ENCODE data around the gene ITGA1. TPM values are rescaled to one million over a fixed set of nuclear protein-coding genes. Genes with fewer than 3 reads are reported as not detected.

The ITGA1 gene
- polyA plus RNA-seq, 3 donors = 0.33 to 0.89 (median 0.79) TPM

GRCh38 chr5:52770287-52770939, 17.3 kb upstream of the ITGA1 start:
- peaks cover 2 to 8% (median 4%) of the 10 kb centered on the region in 3 donors for H3K27me3 Mint-ChIP-seq (ENCODE audit: low read depth in 3 of 3)
- Histone ChIP-seq H3K36me3 (replicated peaks in 1 of 2; ENCODE audit: control insufficient read depth in 1 of 2, insufficient read depth in 2 of 2, low read length in 2 of 2) (no peaks in the 10 kb centered on the region), H3K79me2 (ENCODE audit: insufficient read depth, low read length) (no peaks in the 10 kb centered on the region), H3K4me3 (replicated peaks in 1 of 3; ENCODE audit: low read depth in 2 of 3, low read length in 3 of 3) (no peak overlapping the region), H3K27me3 (ENCODE audit: control insufficient read depth in 2 of 2, insufficient read depth in 2 of 2, low read length in 2 of 2) (no peaks in the 10 kb centered on the region), H2AFZ (ENCODE audit: insufficient read depth, low read depth, low read length, poor library complexity, severe bottlenecking) (no peak overlapping the region), H3K4me2 (replicated peaks; ENCODE audit: extremely low read depth, low read length, poor library complexity, severe bottlenecking) (no peak overlapping the region), H4K20me1 (ENCODE audit: insufficient read depth, low read length) (no peaks in the 10 kb centered on the region), H3K9me3 (replicated peaks in 1 of 2; ENCODE audit: control insufficient read depth in 1 of 2, insufficient read depth in 1 of 2, low read length in 2 of 2) (no peaks in the 10 kb centered on the region), H3K27ac (ENCODE audit: low read depth in 1 of 2, low read length in 2 of 2) (no peak overlapping the region), H3K4me1 (ENCODE audit: control insufficient read depth in 1 of 2, insufficient read depth in 2 of 2, low read length in 2 of 2) (no peaks in the 10 kb centered on the region), H3K9ac (ENCODE audit: insufficient read depth, low read length, poor library complexity, severe bottlenecking) (no peak overlapping the region)
- peaks cover 0 to 3% (median 0%) of the 10 kb centered on the region in 7 donors for H3K9me3 Mint-ChIP-seq
- peaks cover 15% of the 10 kb centered on the region for H3K4me1 Mint-ChIP-seq
- no CpG with 5 or more reads among the region's 4 CpGs for WGBS (ENCODE audit: insufficient coverage)
- no peak overlapping the region for H3K27ac Mint-ChIP-seq
- intact Hi-C loops (cut with micrococcal nuclease) = no loop called here
- TF ChIP-seq, protein P1, sequence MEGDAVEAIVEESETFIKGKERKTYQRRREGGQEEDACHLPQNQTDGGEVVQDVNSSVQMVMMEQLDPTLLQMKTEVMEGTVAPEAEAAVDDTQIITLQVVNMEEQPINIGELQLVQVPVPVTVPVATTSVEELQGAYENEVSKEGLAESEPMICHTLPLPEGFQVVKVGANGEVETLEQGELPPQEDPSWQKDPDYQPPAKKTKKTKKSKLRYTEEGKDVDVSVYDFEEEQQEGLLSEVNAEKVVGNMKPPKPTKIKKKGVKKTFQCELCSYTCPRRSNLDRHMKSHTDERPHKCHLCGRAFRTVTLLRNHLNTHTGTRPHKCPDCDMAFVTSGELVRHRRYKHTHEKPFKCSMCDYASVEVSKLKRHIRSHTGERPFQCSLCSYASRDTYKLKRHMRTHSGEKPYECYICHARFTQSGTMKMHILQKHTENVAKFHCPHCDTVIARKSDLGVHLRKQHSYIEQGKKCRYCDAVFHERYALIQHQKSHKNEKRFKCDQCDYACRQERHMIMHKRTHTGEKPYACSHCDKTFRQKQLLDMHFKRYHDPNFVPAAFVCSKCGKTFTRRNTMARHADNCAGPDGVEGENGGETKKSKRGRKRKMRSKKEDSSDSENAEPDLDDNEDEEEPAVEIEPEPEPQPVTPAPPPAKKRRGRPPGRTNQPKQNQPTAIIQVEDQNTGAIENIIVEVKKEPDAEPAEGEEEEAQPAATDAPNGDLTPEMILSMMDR (IDR thresholded peaks at IDR 0.05) = no peak
- no peak for DNase-seq
- H3K36me3 Mint-ChIP-seq = no peaks in the 10 kb centered on the region
- H3K4me3 Mint-ChIP-seq = no peak overlapping the region

DNA sequence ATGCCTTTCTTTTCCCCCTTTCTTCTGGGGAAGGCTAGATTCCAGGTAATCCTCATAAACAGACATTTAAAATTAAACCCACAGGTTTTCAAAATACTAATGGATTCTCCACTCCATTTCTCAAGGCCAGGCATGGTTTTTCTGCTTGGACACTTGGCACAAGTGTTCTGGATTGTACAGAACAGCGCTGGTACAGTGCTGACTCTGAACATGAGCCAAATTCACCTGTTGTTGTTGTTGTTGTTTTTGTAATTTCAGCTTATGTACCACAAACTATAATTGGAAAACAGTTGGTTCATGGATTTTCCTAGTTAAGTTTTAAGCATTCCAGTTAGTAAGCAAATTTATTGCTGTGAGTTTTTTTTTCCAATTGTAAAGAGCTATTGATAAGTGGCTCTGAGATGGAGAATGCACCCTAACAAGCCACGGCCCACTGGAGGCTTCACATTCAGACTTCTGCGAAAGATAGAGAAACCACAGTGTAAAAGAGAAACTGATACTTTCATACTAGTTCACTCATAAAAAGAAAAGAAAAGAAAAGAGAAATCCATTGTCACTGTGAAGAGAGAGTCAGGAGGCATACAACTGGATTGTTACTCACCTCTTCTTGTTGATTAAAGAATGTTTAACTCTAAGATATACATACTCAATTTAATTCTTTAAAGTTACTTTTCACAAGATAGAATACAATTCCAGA, 16.2 kb upstream of the ITGA1 start:
- Histone ChIP-seq H3K4me3 (replicated peaks in 1 of 3; ENCODE audit: low read depth in 2 of 3, low read length in 3 of 3) (no peak overlapping the region), H3K27ac (ENCODE audit: low read depth in 1 of 2, low read length in 2 of 2) (no peak overlapping the region), H2AFZ (ENCODE audit: insufficient read depth, low read depth, low read length, poor library complexity, severe bottlenecking) (no peak overlapping the region), H3K79me2 (ENCODE audit: insufficient read depth, low read length) (no peaks in the 10 kb centered on the region), H4K20me1 (ENCODE audit: insufficient read depth, low read length) (no peaks in the 10 kb centered on the region), H3K9ac (ENCODE audit: insufficient read depth, low read length, poor library complexity, severe bottlenecking) (no peak overlapping the region), H3K27me3 (ENCODE audit: control insufficient read depth in 2 of 2, insufficient read depth in 2 of 2, low read length in 2 of 2) (no peaks in the 10 kb centered on the region), H3K36me3 (replicated peaks in 1 of 2; ENCODE audit: control insufficient read depth in 1 of 2, insufficient read depth in 2 of 2, low read length in 2 of 2) (no peaks in the 10 kb centered on the region), H3K9me3 (replicated peaks in 1 of 2; ENCODE audit: control insufficient read depth in 1 of 2, insufficient read depth in 1 of 2, low read length in 2 of 2) (no peaks in the 10 kb centered on the region), H3K4me1 (ENCODE audit: control insufficient read depth in 1 of 2, insufficient read depth in 2 of 2, low read length in 2 of 2) (peaks cover 5 to 6% of the 10 kb centered on the region in 2 donors), H3K4me2 (replicated peaks; ENCODE audit: extremely low read depth, low read length, poor library complexity, severe bottlenecking) (no peak overlapping the region)
- Mint-ChIP-seq H3K4me3 (no peak overlapping the region), H3K27ac (no peak overlapping the region), H3K4me1 (peaks cover 20% of the 10 kb centered on the region), H3K9me3 (peaks cover 0 to 3% (median 0%) of the 10 kb centered on the region in 7 donors), H3K27me3 (ENCODE audit: low read depth in 3 of 3) (peaks cover 2 to 6% (median 4%) of the 10 kb centered on the region in 3 donors), H3K36me3 (no peaks in the 10 kb centered on the region)
- intact Hi-C loops (cut with micrococcal nuclease) = no loop called here
- WGBS (ENCODE audit: insufficient coverage) = no CpG with 5 or more reads among the region's 3 CpGs
- no peak for DNase-seq
- TF ChIP-seq, protein P1 (IDR thresholded peaks at IDR 0.05) = no peak

All from CD14-positive monocyte (primary cell).